ENCODE data around the gene FXYD3. TPM values are rescaled to one million over a fixed set of nuclear protein-coding genes. Genes with fewer than 3 reads are reported as not detected.
"Not testable (repeated sequence)": the region's sequence is repeated elsewhere in the genome, so short reads cannot be mapped to it uniquely, and the experiment has no call there.

Gene FXYD3
- polyA plus RNA-seq, 1 of the 3 experiments (the other 2 are of a cell fraction): not detected

DNA sequence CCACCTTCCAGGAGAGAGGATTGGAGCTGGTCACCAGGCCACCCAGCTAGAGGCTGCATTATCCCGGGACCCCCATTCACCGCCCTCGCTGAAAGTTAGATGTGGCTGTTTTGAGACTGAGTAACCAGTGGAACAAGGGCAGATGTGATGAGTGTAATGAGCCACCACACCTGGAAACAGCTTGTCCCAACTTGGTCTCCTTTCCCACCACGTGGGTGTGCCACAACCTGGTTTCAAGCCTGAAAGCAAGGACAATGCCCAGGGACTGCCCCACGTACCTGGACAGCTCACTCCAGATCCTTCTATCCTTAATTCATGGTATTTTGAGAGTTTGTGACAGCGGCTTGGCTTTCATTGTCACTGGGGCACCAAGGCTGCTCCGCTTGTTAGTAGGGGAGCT, 12.2 kb downstream of the FXYD3 start (continued):
- TF ChIP-seq FOXJ3 (CRISPR knock-in tag; IDR thresholded peaks at IDR 0.05): no peak
- TF ChIP-seq, protein P1, sequence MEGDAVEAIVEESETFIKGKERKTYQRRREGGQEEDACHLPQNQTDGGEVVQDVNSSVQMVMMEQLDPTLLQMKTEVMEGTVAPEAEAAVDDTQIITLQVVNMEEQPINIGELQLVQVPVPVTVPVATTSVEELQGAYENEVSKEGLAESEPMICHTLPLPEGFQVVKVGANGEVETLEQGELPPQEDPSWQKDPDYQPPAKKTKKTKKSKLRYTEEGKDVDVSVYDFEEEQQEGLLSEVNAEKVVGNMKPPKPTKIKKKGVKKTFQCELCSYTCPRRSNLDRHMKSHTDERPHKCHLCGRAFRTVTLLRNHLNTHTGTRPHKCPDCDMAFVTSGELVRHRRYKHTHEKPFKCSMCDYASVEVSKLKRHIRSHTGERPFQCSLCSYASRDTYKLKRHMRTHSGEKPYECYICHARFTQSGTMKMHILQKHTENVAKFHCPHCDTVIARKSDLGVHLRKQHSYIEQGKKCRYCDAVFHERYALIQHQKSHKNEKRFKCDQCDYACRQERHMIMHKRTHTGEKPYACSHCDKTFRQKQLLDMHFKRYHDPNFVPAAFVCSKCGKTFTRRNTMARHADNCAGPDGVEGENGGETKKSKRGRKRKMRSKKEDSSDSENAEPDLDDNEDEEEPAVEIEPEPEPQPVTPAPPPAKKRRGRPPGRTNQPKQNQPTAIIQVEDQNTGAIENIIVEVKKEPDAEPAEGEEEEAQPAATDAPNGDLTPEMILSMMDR (IDR thresholded peaks at IDR 0.05): no peak

DNA sequence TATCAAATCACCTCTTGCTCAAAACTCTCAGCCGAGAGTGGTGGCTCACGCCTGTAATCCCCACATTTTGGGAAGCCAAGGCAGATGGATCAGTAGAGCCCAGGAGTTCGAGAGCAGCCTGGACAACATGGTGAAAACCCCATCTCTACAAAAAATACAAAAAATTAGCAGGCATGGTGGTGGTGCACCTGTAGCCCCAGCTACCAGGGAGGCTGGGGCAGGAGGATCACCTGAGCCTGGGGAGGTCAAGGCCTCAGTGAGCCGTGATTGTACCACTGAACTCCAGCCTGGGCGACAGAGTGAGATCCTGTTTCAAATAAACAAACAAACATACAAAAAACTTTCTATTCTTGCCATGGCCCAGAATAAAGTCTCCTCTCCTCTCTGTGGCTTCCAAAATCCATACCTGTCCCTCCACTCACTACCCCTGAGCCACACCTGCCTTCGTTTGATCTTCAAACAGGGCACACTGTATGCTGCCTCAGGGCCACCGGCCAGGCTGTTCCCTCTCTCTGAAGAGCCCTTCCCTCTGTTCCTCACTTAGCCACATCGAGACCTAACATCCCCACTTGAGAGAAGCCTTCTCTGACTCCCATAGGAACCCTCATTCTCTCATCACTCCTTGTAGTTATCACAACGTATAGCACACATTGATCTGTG, 12.9 kb downstream of the FXYD3 start:
- WGBS (ENCODE audit: low lambda C conversion rate): 63% methylated on average over 9 of the region's 9 CpGs
- DNase-seq: no peak
- H3K27ac ChIP-seq (ENCODE audit: low read depth in 2 of 2, low read length in 1 of 2): no peak overlapping the region

DNA sequence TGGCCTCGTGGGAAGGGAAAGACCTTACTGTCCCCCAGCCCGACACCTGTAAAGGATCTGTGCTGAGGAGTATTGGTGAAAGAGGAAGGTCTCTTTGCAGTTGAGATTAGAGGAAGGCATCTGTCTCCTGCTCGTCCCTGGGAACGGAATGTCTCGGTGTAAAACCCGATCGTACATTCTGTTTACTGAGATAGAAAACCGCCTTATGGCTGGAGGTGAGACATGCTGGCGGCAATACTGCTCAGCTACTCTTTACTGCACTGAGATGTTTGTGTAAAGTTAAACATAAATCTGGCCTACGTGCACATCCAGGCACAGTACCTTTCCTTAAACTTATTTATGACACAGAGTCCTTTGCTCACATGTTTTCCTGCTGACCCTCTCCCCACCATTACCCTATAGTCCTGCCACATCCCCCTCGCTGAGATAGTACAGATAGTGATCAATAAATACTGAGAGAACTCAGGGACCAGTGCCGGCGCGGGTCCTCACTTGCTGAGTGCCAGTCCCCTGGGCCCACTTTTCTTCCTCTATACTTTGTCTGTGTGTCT, 14.2 kb downstream of the FXYD3 start:
- H3F3A ChIP-seq (replicated peaks; ENCODE audit: insufficient read depth); H3K79me2 ChIP-seq (ENCODE audit: insufficient read depth); DNase-seq; CTCF ChIA-PET; H2AFZ ChIP-seq (ENCODE audit: low read depth); H3K27ac ChIP-seq (ENCODE audit: low read depth in 2 of 2, low read length in 1 of 2); H3K4me1 ChIP-seq (ENCODE audit: control insufficient read depth in 1 of 2, insufficient read depth in 2 of 2, low read depth in 1 of 2, low read length in 1 of 2); H3K9ac ChIP-seq; H3K9me3 ChIP-seq; H3K4me3 ChIP-seq (ENCODE audit: low read depth in 2 of 2, low read length in 1 of 2); H3K4me2 ChIP-seq; H4K20me1 ChIP-seq (ENCODE audit: insufficient read depth); H3K36me3 ChIP-seq (replicated peaks in 1 of 2; ENCODE audit: control insufficient read depth in 1 of 2, insufficient read depth in 2 of 2, low read length in 1 of 2); POLR2A ChIA-PET; H3K9me2 ChIP-seq; H3K27me3 ChIP-seq (ENCODE audit: insufficient read depth): not testable (repeated sequence)
- WGBS (ENCODE audit: low lambda C conversion rate): 61% methylated on average over 14 of the region's 14 CpGs

More for the DNA sequence above, 12.9 kb downstream of the FXYD3 start:
- ChIA-PET CTCF (interaction anchor here (1.1 to 7.5 kb wide), 5 partner anchors 8 to 84 kb away, joined by 3 to 60 read pairs (median 18); partner anchors contain the start of genes FXYD1, FXYD3 and LGI4), POLR2A (no interaction called here)
- no peaks in the 10 kb centered on the region; the same call in 1 of the 2 replicates for H3K27me3 ChIP-seq (ENCODE audit: insufficient read depth)
- no peaks in the 10 kb centered on the region for H4K20me1 ChIP-seq (ENCODE audit: insufficient read depth)
- H3K4me3 ChIP-seq (ENCODE audit: low read depth in 2 of 2, low read length in 1 of 2): no peak overlapping the region
- no peaks in the 10 kb centered on the region for H3K9me3 ChIP-seq
- H3K79me2 ChIP-seq (ENCODE audit: insufficient read depth): no peaks in the 10 kb centered on the region
- H2AFZ ChIP-seq (ENCODE audit: low read depth): no peak overlapping the region
- H3K36me3 ChIP-seq (replicated peaks in 1 of 2; ENCODE audit: control insufficient read depth in 1 of 2, insufficient read depth in 2 of 2, low read length in 1 of 2): no peaks in the 10 kb centered on the region
- no peaks in the 10 kb centered on the region for H3K9me2 ChIP-seq
- no peak overlapping the region for H3K9ac ChIP-seq
- peaks cover 0 to 8% of the 10 kb centered on the region in 2 experiments; a peak in 1 of 4 replicates for H3K4me1 ChIP-seq (ENCODE audit: control insufficient read depth in 1 of 2, insufficient read depth in 2 of 2, low read depth in 1 of 2, low read length in 1 of 2)
- TF ChIP-seq JUND (IDR thresholded peaks at IDR 0.05) (no peak), GATA2 (CRISPR knock-in tag; IDR thresholded peaks at IDR 0.05) (no peak), CHD2 (IDR thresholded peaks at IDR 0.05; ENCODE audit: low read length, partially characterized antibody) (no peak), MXI1 (IDR thresholded peaks at IDR 0.05; ENCODE audit: low read depth, low read length) (no peak), MEF2A (IDR thresholded peaks at IDR 0.05; ENCODE audit: borderline replicate concordance, low read depth) (no peak)
- TF ChIP-seq, protein P2, sequence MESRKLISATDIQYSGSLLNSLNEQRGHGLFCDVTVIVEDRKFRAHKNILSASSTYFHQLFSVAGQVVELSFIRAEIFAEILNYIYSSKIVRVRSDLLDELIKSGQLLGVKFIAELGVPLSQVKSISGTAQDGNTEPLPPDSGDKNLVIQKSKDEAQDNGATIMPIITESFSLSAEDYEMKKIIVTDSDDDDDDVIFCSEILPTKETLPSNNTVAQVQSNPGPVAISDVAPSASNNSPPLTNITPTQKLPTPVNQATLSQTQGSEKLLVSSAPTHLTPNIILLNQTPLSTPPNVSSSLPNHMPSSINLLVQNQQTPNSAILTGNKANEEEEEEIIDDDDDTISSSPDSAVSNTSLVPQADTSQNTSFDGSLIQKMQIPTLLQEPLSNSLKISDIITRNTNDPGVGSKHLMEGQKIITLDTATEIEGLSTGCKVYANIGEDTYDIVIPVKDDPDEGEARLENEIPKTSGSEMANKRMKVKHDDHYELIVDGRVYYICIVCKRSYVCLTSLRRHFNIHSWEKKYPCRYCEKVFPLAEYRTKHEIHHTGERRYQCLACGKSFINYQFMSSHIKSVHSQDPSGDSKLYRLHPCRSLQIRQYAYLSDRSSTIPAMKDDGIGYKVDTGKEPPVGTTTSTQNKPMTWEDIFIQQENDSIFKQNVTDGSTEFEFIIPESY (IDR thresholded peaks at IDR 0.05; ENCODE audit: borderline replicate concordance, low read depth): no peak
- no peak overlapping the region for H3K4me2 ChIP-seq
- no peaks in the 10 kb centered on the region for H3F3A ChIP-seq (replicated peaks; ENCODE audit: insufficient read depth)

Data from SK-N-SH (cell line).